Common myeloid progenitor, CD34-positive (primary cell): Measurements from ENCODE around the gene RNF150.
A peak's percentile ranks its signal among the peaks of the same experiment; 100 is the strongest.

ENCODE experiments used
- CTCF ChIA-PET: fragments of 350-600 bp; sonication (Branson Sonifier 250); formaldehyde crosslinking; loops from one replicate; lab custom pipeline; 2021; ENCODE audit warnings: antibody characterized with exemption; lab: Charles Lee
- POLR2A ChIA-PET: fragments of 350-600 bp; sonication (Branson Sonifier 250); formaldehyde crosslinking; loops from one replicate; lab custom pipeline; 2021; ENCODE audit warnings: antibody characterized with exemption; lab: Charles Lee
- DNase-seq, 3 donors: peaks; one replicate each; pipeline versions ENCODE4 v3.0.0 to v3.0.0-alpha.2; 2013
- H3K27ac ChIP-seq, 2 experiments: 1 replicate in 1 of 2; 2 replicates in 1 of 2; pipeline ENCODE4 v1.7.0; 2013; ENCODE audit warnings: inconsistent platforms in 2 of 2, low read length in 2 of 2, mild to moderate bottlenecking in 2 of 2, low read depth in 1 of 2, moderate library complexity in 1 of 2; ENCODE audit not compliant: severe bottlenecking in 2 of 2, insufficient read depth in 1 of 2, poor library complexity in 1 of 2
- H3K27me3 ChIP-seq, 5 experiments: replicated peaks in 2 of 5; 1 replicate in 3 of 5; 2 replicates in 2 of 5; pipeline versions ENCODE4 v1.6.1 to v1.7.0; 2013; ENCODE audit warnings: low read length in 4 of 5, mild to moderate bottlenecking in 2 of 5, moderate library complexity in 2 of 5, inconsistent platforms in 1 of 5; ENCODE audit not compliant: insufficient read depth in 5 of 5, control insufficient read depth in 4 of 5
- H3K36me3 ChIP-seq, 4 experiments: 1 replicate in 2 of 4; 2 replicates in 2 of 4; pipeline versions ENCODE4 v1.6.1 to v1.7.0; 2013; ENCODE audit warnings: low read length in 3 of 4, control low read depth in 1 of 4, mild to moderate bottlenecking in 1 of 4; ENCODE audit not compliant: control insufficient read depth in 4 of 4, insufficient read depth in 4 of 4
- H3K4me1 ChIP-seq, 4 experiments: 1 replicate in 3 of 4; 2 replicates in 1 of 4; pipeline versions ENCODE4 v1.6.1 to v1.7.1; 2013; ENCODE audit warnings: low read length in 3 of 4, mild to moderate bottlenecking in 3 of 4, control low read depth in 1 of 4, inconsistent platforms in 1 of 4, moderate library complexity in 1 of 4; ENCODE audit not compliant: control insufficient read depth in 4 of 4, insufficient read depth in 4 of 4; ENCODE audit errors: control extremely low read depth in 1 of 4
- H3K4me3 ChIP-seq, 7 experiments: 1 replicate in 4 of 7; 2 replicates in 3 of 7; pipeline versions ENCODE4 v1.5.1 to v1.7.0; 2013; ENCODE audit warnings: mild to moderate bottlenecking in 7 of 7, low read length in 6 of 7, moderate library complexity in 6 of 7, inconsistent platforms in 2 of 7, low read depth in 2 of 7, control low read depth in 1 of 7; ENCODE audit not compliant: insufficient read depth in 4 of 7, control insufficient read depth in 1 of 7; ENCODE audit errors: extremely low read depth in 1 of 7
- H3K9me3 ChIP-seq, 5 experiments: 1 replicate in 4 of 5; 2 replicates in 1 of 5; pipeline versions ENCODE4 v1.6.1 to v1.7.1; 2013; ENCODE audit warnings: low read length in 4 of 5, mild to moderate bottlenecking in 2 of 5, inconsistent platforms in 1 of 5, low read depth in 1 of 5, moderate library complexity in 1 of 5; ENCODE audit not compliant: control insufficient read depth in 4 of 5, insufficient read depth in 2 of 5; ENCODE audit errors: control extremely low read depth in 1 of 5
- WGBS: methylation state at CpG from one replicate; pipeline ENCODE4 v1.1.5; 2013; ENCODE audit not compliant: insufficient coverage; 5-methylcytosine and 5-hydroxymethylcytosine counted together

RNF150 gene

GRCh38 chr4:141131723-141132071 is 1.6 kb downstream of the RNF150 start:
- CTCF ChIA-PET: interaction anchor here (1.3 to 3.8 kb wide), 2 partner anchors 11 to 272 kb away, joined by 4 to 25 read pairs; no protein-coding TSS in a partner anchor
- Histone ChIP-seq H3K27me3 (peaks cover 0 to 6% (median 0%) of the 10 kb centered on the region in 5 experiments), H3K36me3 (no peaks in the 10 kb centered on the region), H3K4me3 (peak overlapping the region; percentile 63 to 96 (median 79)), H3K27ac (no peak overlapping the region), H3K9me3 (no peaks in the 10 kb centered on the region), H3K4me1 (peaks cover 6 to 31% (median 25%) of the 10 kb centered on the region in 4 experiments)
- POLR2A ChIA-PET: no interaction called here
- 0% methylated on average over 4 of the region's 8 CpGs for WGBS
- peak; percentile 4 to 59 (median 50) for DNase-seq

GRCh38 chr4:141130947-141131605 is 2.2 kb downstream of the RNF150 start:
- peaks cover 0 to 6% (median 0%) of the 10 kb centered on the region in 5 experiments for H3K27me3 ChIP-seq
- 71% methylated on average over 1 of the region's 6 CpGs for WGBS
- H3K36me3 ChIP-seq: no peaks in the 10 kb centered on the region
- ChIA-PET POLR2A (no interaction called here), CTCF (interaction anchor here (1.2 to 3.8 kb wide), 2 partner anchors 10 to 271 kb away, joined by 3 to 25 read pairs; no protein-coding TSS in a partner anchor)
- H3K27ac ChIP-seq: no peak overlapping the region
- no peaks in the 10 kb centered on the region for H3K9me3 ChIP-seq
- peaks cover 6 to 31% (median 25%) of the 10 kb centered on the region in 4 experiments for H3K4me1 ChIP-seq
- peak overlapping the region in 3 of 7 experiments; percentile 79 to 96 (median 82) for H3K4me3 ChIP-seq
- DNase-seq: peak in 1 of 3 donors; percentile 19

- Histone ChIP-seq H3K9me3 (no peaks in the 10 kb centered on the region), H3K27me3 (peaks cover 0 to 6% (median 0%) of the 10 kb centered on the region in 5 experiments), H3K4me3 (no peak overlapping the region), H3K36me3 (no peaks in the 10 kb centered on the region), H3K27ac (no peak overlapping the region), H3K4me1 (peaks cover 0 to 11% (median 10%) of the 10 kb centered on the region in 4 experiments)
- ChIA-PET CTCF (interaction anchor here (1.1 to 1.3 kb wide), 3 partner anchors 15 to 266 kb away, joined by 3 to 4 read pairs (median 3); no protein-coding TSS in a partner anchor), POLR2A (no interaction called here)
- DNase-seq: no peak
- 93% methylated on average over 3 of the region's 3 CpGs for WGBS
Measured at GRCh38 chr4:141127884-141128283, 5.4 kb downstream of the RNF150 start.

GRCh38 chr4:141126769-141127168 is 6.5 kb downstream of the RNF150 start:
- POLR2A ChIA-PET: no interaction called here
- H3K4me3 ChIP-seq: no peak overlapping the region
- DNase-seq: peak in 1 of 3 donors; percentile 45
- H3K4me1 ChIP-seq: peaks cover 0 to 7% (median 3%) of the 10 kb centered on the region in 4 experiments
- CTCF ChIA-PET: interaction anchor here (1.4 kb wide), 1 partner anchor 274 kb away, joined by 3 read pairs; no protein-coding TSS in a partner anchor
- H3K9me3 ChIP-seq: no peaks in the 10 kb centered on the region
- 82% methylated on average over 4 of the region's 4 CpGs for WGBS
- no peaks in the 10 kb centered on the region for H3K36me3 ChIP-seq
- no peak overlapping the region for H3K27ac ChIP-seq
- H3K27me3 ChIP-seq: peaks cover 0 to 6% (median 0%) of the 10 kb centered on the region in 5 experiments

- no peak overlapping the region for H3K27ac ChIP-seq
- ChIA-PET POLR2A (no interaction called here), CTCF (no interaction called here)
- H3K36me3 ChIP-seq: no peaks in the 10 kb centered on the region
- H3K27me3 ChIP-seq: no peaks in the 10 kb centered on the region
- H3K4me3 ChIP-seq: no peak overlapping the region
- no peaks in the 10 kb centered on the region for H3K4me1 ChIP-seq
- no peaks in the 10 kb centered on the region for H3K9me3 ChIP-seq
- no peak for DNase-seq
- no CpG with 5 or more reads among the region's 1 CpG for WGBS
Measured at GRCh38 chr4:141124224-141124623, 9.0 kb downstream of the RNF150 start.

- Histone ChIP-seq H3K36me3 (no peaks in the 10 kb centered on the region), H3K4me1 (no peaks in the 10 kb centered on the region), H3K27me3 (no peaks in the 10 kb centered on the region), H3K27ac (no peak overlapping the region), H3K9me3 (peaks cover 0 to 3% (median 0%) of the 10 kb centered on the region in 5 experiments), H3K4me3 (no peak overlapping the region)
- WGBS: 75% methylated on average over 8 of the region's 9 CpGs
- POLR2A ChIA-PET: no interaction called here
- CTCF ChIA-PET: interaction anchor here (1.4 kb wide), 1 partner anchor 12 kb away, joined by 4 read pairs; the partner anchor contains the start of gene RNF150
- DNase-seq: peak in 1 of 3 donors; percentile 27
Measured at GRCh38 chr4:141121768-141122454, 11.4 kb downstream of the RNF150 start.
